ENCODE results near the gene STK25. TPM values are rescaled to one million over a fixed set of nuclear protein-coding genes. Genes with fewer than 3 reads are reported as not detected.

The STK25 gene
- total RNA-seq, 1 donor from 2014 or later, result 119 TPM

GRCh38 chr2:241495172-241496002, 13.0 kb downstream of the STK25 start:
- no peak for DNase-seq (ENCODE audit: low spot score)

GRCh38 chr2:241494311-241494908, 14.0 kb downstream of the STK25 start:
- DNase-seq (ENCODE audit: low spot score), result no peak

- DNase-seq (ENCODE audit: low spot score), result no peak
Observed at GRCh38 chr2:241493092-241493491, 15.3 kb downstream of the STK25 start.

DNA sequence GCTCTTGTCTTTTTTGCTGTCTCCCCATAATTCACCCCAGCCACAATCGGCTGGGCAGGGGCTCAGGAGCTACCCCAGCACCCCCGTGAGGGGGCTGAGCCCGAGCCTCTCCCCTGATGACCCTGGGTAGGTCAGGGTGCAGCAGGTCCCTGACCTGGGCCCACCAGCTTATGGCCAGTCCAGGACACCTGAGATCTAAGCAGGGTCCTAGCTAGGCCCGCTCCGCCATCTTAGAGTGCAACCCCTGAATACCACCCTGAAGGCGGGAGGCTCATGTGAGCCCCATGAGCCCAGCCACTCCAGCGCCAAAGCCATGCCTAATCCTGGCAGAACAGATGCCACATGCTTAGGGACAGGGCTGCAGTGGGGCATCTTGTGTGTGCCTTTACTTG, 16.2 kb downstream of the STK25 start:
- no peak for DNase-seq (ENCODE audit: low spot score)

- DNase-seq (ENCODE audit: low spot score), result no peak
Observed at GRCh38 chr2:241491549-241492173, 16.7 kb downstream of the STK25 start.

DNA sequence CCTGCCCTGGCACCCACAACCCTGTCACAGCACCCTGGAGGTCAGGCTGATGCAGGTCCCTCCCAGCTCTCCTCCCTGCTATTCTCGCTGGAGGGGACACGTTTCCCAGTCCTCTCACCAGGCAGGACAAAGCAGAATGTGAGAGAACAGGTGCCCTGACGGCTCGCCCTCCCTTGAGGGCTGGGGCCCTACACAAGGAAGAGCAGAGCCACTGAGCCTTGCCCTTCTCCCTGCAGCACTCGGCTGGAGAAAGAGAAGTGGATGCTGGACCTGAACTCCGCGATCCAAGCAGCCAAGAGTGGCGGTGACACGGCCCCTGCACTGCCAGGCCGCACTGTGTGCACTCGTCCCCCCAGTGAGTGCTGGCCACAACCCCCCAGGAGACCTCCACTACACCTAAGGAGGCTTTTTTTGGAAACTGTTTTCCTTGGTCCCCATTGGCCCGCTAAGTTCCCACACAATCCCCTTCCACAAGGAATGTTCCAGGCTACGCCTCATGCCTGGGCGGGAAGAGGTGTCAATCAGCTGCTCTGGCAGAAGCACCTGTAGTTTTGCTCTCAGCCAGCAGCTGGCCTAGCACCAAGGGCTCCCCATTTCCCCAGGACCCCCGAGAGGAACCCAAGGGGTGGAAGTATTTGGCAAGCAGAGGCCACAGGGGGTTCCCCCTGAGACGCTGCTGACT, 17.4 kb downstream of the STK25 start:
- no peak for DNase-seq (ENCODE audit: low spot score)

GRCh38 chr2:241489733-241490680, 18.4 kb downstream of the STK25 start:
- no peak for DNase-seq (ENCODE audit: low spot score)

DNA sequence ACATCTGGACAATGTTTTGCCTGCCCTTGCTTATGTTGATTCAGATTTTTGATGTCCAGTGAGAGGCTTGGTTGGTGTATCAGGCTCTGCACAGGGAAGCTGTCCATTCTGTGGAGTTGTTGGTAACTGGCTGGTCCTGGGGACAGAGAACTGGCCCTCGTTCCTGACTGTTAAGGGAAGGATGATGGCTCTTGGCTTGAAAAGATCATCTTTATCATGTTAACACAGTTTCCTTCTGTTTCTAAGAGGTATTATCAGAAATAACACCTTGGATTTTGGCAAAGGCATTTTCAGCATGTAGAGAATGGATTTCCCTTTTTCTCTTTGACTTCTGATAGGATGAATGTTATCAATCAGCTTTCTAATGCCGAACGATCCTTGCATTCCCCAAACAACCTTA, 19.3 kb downstream of the STK25 start:
- DNase-seq (ENCODE audit: low spot score), result no peak

DNA sequence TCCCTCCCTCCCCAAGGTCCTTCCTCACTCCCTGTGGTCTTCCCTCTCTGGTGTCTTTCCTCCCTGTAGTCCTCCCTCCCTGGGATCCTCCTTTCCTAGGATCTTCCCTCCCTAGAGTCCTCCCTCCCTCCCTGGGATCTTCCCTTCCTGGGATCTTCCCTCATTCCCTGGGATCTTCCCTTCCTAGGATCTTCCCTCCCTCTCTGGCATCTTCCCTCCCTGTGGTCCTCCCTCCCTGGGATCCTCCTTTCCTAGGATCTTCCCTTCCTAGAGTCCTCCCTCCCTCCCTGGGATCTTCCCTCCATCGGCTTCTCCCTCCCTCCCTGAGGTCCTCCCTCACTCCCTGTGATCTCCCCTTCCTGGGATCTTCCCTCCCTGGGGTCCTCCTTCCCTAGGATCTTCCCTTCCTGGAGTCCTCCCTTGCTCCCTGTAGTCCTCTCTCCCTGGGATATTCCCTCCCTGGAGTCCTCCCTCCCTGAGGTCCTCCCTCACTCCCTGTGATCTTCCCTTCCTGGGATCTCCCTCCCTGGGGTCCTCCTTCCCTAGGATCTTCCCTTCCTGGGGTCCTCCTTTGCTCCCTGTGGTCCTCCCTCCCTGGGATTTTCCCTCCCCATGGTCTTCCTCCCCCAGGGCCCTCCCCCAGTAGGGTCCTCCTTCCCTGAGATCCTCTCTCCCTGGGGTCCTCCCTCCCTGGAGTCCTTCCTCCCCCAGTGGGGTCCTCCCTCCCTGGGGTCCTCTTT, 23.0 kb downstream of the STK25 start:
- no peak for DNase-seq (ENCODE audit: low spot score)

DNA sequence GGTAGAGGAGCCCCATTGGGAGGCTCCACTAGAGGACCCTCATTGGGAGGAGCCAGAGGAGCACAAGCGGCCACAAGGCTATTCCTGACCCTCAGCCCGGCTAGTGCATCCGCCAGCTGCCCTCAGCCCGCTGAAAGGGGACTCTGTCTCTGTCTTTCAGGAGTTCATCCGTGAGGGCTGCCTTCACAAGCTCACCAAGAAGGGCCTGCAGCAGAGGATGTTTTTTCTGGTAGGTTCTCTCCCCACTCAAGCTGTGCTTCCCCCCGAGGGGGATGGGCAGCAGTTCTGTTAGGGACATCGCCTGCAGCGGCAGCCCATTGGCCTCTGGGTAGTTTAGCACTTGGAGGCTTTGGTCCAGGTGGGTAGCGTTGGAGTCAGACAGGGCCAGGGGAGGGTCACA, 25.1 kb downstream of the STK25 start:
- DNase-seq (ENCODE audit: low spot score), result no peak

DNA sequence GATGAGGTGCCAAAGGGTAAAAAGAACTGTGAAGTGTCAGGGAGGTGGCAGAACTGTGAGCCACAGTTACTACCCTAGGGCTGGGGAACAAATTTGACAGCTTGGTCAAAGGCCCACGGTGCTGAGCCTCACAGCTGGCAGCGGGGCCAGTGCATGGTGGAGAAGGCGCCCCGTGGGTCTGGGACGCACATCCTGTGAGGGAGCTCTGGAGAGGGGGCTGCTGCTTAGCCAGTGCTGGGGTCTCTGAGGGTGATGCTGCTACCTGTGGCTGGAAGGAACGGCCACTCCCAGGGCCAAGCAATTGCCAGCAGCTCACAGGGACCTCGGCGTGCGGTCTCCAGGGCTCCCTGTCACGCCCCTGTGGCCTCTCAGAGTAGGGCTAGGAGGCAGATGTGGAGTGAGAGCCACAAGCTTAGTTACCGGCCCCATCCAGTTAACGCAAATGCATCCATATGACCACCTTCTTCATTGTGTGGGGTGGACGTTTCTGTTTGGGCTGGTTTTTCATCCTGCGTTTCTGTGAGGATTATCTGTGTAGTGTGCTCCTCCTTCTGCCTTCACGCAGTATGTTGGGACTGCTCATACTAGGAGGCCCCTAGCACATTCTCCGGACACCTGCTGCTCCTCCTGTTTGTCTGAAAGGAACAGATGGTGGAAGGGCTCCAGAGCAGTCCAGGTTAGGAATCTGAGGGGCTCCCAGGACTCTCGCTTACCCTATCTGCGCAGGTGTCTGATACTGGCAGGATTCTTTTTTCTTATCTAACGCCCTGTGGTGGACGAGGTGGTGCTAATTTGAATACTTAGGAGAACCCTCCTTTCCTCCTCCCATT, 26.0 kb downstream of the STK25 start:
- no peak for DNase-seq (ENCODE audit: low spot score)

DNA sequence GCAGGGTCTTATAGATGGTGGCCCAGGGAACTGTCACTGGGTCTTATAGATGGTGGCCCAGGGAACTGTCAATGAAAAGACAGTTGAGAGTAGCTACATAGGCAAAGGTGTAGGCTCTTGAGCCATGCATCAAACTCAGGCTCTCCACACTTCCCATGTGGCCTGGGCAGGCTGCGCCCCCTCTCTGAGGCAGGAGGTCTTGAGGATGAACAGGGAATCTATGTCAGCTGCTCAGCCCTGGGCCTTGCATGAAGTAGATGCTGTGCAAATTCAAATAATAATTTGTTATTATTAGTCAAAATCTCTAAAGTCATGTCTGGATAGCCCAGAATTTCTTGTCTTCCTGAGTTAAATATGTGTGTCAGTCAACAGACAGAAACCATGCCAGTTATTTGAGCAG, 26.7 kb downstream of the STK25 start:
- no peak for DNase-seq (ENCODE audit: low spot score)

DNA sequence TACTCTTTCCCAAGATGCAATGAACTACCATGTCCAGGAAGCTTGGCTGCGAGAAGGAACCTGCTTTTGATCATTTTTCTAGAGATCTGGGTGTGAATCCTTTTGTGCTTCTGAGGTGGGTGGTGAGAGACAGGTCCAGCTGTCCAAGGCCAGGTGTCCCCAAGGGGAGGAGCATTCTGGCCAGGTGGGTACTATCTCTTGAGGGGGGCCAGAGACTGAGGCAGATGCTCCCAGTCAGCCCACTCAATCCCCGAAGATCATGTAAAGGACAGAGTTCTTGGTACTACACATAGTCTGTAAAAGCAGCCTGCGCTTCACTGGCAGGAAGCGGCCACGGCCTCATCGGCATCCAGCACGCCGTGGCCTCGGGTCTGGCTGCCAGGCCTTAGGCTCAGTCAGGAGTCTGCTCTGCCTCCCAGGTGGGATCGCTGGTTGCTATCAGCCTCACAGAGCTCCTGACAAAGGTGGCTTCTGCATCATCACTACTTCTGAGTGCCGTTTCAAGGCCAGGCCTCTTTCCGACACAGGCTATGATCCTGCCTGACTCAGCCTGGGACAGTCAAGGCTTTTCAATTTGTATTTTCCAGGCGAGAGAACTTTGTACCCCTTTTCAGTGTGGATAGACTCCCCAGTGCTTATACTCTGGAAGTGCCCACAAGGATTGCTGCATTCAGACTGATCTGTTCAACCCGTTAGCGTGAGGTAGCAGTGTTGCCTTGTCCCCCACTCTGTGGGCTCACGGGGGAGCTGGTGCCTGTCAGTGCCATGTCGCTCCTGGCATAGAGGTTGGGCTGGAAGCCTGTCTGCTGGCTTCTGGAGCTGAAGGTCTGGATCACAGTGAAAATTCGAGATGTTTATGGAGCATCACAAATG, 29.1 kb downstream of the STK25 start:
- DNase-seq (ENCODE audit: low spot score), result no peak

DNA sequence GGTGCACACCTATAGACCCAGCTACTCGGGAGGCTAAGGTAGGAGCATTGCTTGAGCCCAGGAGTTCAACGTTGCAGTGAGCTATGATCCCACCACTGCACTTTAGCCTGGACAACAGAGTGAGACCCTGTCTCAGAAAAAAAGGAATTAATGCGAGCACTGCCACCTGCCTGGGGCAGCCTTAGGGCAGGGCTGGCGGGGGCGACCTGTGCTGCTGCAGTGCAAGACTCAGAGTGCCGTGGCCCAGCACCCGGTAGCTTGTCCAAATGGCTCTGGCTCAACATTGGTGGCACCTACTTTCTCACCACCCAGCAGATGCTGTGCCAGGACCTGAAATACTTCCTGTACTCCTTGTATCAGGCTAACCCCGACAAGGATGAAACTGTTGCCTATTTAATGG, 30.2 kb downstream of the STK25 start:
- DNase-seq (ENCODE audit: low spot score), result no peak

GRCh38 chr2:241475267-241475666, 33.1 kb downstream of the STK25 start:
- DNase-seq (ENCODE audit: low spot score), result no peak

- no peak for DNase-seq (ENCODE audit: low spot score)
Observed at GRCh38 chr2:241473399-241473798, 35.0 kb downstream of the STK25 start.

GRCh38 chr2:241469746-241470145, 38.6 kb downstream of the STK25 start:
- no peak for DNase-seq (ENCODE audit: low spot score)

GRCh38 chr2:241468476-241468781, 40.0 kb downstream of the STK25 start:
- DNase-seq (ENCODE audit: low spot score), result no peak

All from umbilical cord (tissue), 2 donors.